ENCODE measurements around the gene CIDEB.
A peak's percentile ranks its signal among the peaks of the same experiment; 100 is the strongest.
"Not testable (repeated sequence)": the region's sequence is repeated elsewhere in the genome, so short reads cannot be mapped to it uniquely, and the experiment has no call there.

Gene CIDEB, protein sequence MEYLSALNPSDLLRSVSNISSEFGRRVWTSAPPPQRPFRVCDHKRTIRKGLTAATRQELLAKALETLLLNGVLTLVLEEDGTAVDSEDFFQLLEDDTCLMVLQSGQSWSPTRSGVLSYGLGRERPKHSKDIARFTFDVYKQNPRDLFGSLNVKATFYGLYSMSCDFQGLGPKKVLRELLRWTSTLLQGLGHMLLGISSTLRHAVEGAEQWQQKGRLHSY

DNA sequence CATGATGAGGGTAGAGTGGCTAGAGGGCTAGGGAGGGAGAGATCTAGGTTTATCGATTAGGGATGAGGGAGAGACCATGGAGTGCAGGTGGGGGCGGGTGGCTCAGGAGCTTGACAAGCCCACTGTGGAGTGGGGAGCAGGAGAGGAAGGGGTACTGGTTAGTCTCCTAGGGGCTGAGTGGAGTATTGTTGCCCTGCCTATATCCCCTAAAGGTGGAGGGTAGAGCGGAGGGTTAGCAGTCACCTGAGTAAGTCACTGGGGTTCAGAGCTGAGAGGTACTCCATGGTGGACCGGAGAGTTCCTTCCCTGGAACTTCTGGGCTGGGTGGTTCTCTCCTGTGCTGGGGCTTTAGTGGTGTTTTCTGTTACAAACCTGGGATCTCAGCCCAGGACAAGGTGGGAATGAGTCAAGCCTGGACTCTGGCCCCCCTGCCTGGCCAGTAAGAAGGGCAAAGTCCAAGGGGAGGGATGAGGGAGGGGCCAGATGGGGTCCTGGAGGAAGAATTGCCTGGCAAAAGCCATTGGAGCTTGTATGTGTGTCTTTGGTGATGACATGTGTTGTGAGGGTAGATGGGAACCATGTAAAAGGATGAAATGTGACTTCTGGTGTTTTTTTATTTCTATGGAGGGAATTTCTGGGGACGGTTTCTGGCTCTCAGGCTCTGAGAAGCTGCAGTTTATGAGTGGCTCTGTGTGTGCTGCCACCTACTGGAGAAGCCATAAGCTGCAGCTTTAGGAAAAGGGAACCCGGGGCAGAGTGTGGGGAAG lies at the start of gene CIDEB:
TSS of gene CIDEB (minus strand) at position 403 of the 767 bp plus-strand sequence. CDS start at position 284, 119 bp downstream.
- POLR2A ChIA-PET, result interaction anchor here (0.7 to 1.7 kb wide), 7 partner anchors 8 to 193 kb away, joined by 3 to 8 read pairs (median 4); partner anchors contain the start of genes DCAF11, DHRS1, NOP9 and NRL
- CTCF ChIA-PET, result interaction anchor here (0.6 to 37.5 kb wide), 70 partner anchors 3 to 293 kb away, joined by 3 to 688 read pairs (median 5); partner anchors contain the start of genes ADCY4, CBLN3, CHMP4A and CIDEB
- TF ChIP-seq CTCF (IDR thresholded peaks at IDR 0.05; ENCODE audit: insufficient read depth, low read length, missing control alignments), result peak; percentile 88
- no peak for DNase-seq (ENCODE audit: low read depth, low spot score)
- H3K4me3 ChIP-seq (ENCODE audit: low read depth, low read length), result no peak within 1 kb of the TSS

DNA sequence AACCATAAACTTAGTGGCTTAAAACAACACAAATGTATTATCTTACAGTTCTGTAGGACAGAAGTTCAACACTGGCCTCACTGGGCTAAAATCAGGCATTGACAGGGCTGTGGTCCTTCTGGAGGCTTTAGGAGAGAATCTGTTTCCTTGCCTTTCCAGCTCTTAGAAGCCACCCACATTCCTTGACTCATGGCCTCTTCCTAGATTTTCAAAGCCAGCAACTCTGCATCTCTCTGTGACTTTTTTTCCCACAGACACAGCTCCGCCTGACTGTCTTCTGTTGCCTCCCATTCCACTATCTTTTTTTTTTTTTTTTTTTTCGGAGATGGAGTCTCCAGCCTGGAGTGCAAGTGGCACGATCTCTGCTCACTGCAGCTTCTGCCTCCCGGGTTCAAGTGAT lies 48.4 kb upstream of the CIDEB start:
- TF ChIP-seq CTCF (IDR thresholded peaks at IDR 0.05; ENCODE audit: insufficient read depth, low read length, missing control alignments), result no peak
- CTCF ChIA-PET, result interaction anchor here (0.8 to 3.2 kb wide), 6 partner anchors 10 to 81 kb away, joined by 3 to 16 read pairs (median 4); partner anchors contain the start of genes ADCY4, KHNYN and LTB4R2
- no peak for DNase-seq (ENCODE audit: low read depth, low spot score)
- no peak overlapping the region for H3K4me3 ChIP-seq (ENCODE audit: low read depth, low read length)
- POLR2A ChIA-PET, result interaction anchor here (2.3 kb wide), 1 partner anchor 10 kb away, joined by 7 read pairs; no protein-coding TSS in a partner anchor

- H3K4me3 ChIP-seq (ENCODE audit: low read depth, low read length), result no peak overlapping the region
- no peak for TF ChIP-seq CTCF (IDR thresholded peaks at IDR 0.05; ENCODE audit: insufficient read depth, low read length, missing control alignments)
- CTCF ChIA-PET, result interaction anchor here (1.1 to 2.9 kb wide), 3 partner anchors 11 to 82 kb away, joined by 3 to 16 read pairs (median 9); no protein-coding TSS in a partner anchor
- DNase-seq (ENCODE audit: low read depth, low spot score), result no peak
- POLR2A ChIA-PET, result no interaction called here
These were observed 47.2 kb upstream of the CIDEB start for GRCh38 chr14:24355009-24355408.

GRCh38 chr14:24354482-24354825 lies 46.7 kb upstream of the CIDEB start:
- DNase-seq (ENCODE audit: low read depth, low spot score); H3K4me3 ChIP-seq (ENCODE audit: low read depth, low read length); POLR2A ChIA-PET: not testable (repeated sequence)
- CTCF ChIA-PET, result interaction anchor here (0.6 to 1.6 kb wide), 5 partner anchors 11 to 82 kb away, joined by 3 to 9 read pairs (median 4); partner anchors contain the start of gene CIDEB

DNA sequence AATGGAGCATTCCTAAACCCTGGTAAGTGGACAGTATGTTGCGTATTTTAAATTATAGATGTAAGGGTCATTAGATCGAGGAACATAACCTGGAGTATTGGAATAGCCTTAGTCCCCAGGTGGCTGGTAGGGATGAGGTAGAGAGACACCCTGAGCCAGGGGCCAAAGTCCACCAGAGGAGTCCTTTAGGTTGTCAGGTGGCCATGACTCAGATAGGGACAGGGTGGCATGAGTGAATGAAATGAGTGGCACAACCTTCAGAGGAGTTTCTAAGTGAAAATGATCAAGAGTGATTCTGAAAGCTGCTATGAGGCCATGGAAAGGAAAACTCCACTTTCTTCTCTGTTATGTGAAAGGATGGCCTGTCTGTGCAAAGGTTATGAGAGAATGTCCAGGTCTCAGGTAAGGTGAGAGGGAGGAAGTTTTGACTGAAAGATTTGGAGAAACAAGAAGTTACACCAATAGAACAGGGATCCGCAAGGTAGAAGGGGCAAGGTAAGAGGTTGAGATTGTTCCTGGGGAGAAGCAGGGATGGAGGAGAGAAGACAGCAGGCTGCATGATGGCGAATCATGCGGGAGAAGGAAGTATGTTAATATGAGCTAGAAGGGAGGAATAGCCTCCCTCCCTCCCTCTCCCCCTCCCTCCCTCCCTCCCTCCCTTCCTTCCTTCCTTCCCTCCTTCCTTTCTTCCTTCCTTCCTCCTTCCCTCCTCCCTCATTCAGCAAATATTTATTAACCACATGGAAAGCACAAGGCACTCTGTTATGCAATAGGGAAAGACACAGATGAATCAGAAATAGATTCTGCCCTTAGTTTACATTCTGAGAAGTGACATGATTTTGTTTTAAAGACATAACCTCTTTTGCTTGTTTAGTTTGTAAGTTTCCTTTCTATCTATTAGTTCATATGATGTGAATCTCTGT lies 46.0 kb upstream of the CIDEB start:
- POLR2A ChIA-PET, result interaction anchor here (1.3 kb wide), 1 partner anchor 12 kb away, joined by 4 read pairs; no protein-coding TSS in a partner anchor
- CTCF ChIA-PET, result interaction anchor here (0.6 to 1.6 kb wide), 5 partner anchors 12 to 83 kb away, joined by 3 to 9 read pairs (median 4); partner anchors contain the start of gene CIDEB
- no peak for TF ChIP-seq CTCF (IDR thresholded peaks at IDR 0.05; ENCODE audit: insufficient read depth, low read length, missing control alignments)
- no peak overlapping the region for H3K4me3 ChIP-seq (ENCODE audit: low read depth, low read length)
- DNase-seq (ENCODE audit: low read depth, low spot score), result no peak

DNA sequence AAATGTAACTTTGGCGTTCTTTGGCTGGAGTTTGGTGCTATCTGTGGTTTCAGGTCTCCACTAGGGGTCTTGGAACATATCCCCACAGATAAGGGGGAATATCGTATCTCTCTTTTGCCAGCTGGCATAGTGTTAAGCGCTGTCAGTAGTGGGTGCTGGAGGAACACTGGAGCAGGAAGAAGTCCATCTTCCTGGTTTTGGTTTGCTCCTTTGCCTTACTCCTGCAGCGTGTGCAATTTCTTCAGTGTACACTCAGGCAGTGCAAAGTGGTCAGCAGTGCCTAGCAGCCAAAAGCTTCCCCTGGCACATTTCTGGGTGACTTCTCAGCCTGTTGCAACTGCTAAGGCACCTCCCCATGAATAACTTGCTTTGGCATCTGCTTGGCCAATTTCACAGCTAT lies 43.7 kb upstream of the CIDEB start:
- no peak for DNase-seq (ENCODE audit: low read depth, low spot score)
- H3K4me3 ChIP-seq (ENCODE audit: low read depth, low read length), result no peak overlapping the region
- ChIA-PET CTCF (interaction anchor here (1.0 to 3.9 kb wide), 11 partner anchors 10 to 90 kb away, joined by 3 to 41 read pairs (median 5); partner anchors contain the start of genes ADCY4, CBLN3, KHNYN and NYNRIN), POLR2A (interaction anchor here (1.1 to 1.2 kb wide), 2 partner anchors 15 to 89 kb away, joined by 3 to 4 read pairs; no protein-coding TSS in a partner anchor)
- TF ChIP-seq CTCF (IDR thresholded peaks at IDR 0.05; ENCODE audit: insufficient read depth, low read length, missing control alignments), result no peak

Data from AG04449 (cell line).